Measurements from ENCODE around the gene SEMA5B.

The SEMA5B gene

DNA sequence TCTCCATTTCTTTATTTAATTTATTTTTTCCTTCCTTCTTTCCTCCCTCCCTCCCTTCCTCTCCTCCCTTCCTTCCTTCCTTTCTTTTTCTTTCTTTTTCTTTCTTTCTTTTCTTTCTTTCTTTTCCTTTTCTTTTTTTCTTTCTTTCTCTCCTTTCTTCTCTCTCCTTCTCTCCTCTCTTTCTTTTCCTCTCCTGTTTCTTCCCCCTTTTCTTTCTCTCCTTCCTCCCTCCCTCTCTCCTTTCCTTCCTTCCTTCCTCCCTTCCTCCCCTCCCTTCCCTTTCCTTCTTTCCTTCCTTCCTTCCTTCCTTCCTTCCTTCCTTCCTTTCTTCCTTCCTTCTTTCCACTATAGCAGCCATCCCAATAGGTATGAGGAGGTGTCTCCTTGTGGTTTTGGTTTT lies 32.5 kb upstream of the SEMA5B start:
- no peak for DNase-seq (ENCODE audit: low read depth in 2 of 2)

- DNase-seq (ENCODE audit: low read depth in 2 of 2), result no peak
These were observed 30.9 kb upstream of the SEMA5B start for GRCh38 chr3:123058505-123058904.

DNA sequence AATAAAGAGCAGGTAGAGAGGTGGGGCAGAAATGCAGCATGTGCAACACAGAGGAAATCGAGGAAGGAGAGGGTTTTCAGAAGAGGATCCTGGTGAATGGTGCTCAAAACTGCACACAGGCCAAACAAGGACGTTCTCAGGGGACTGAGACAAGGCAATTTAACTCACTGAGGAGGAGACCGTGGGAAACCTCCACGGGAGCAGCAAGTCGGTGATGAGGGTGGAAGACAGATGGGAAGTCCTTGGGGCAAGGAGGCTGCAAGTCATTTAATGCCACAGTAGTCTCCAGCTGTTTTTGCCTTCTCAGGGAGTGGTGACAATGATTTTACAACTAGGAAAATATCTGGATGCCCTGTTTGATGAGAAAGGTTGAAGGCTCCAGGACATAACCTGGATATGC lies 27.8 kb upstream of the SEMA5B start:
- no peak for DNase-seq (ENCODE audit: low read depth in 2 of 2)

GRCh38 chr3:123054931-123055330 lies 27.4 kb upstream of the SEMA5B start:
- no peak for DNase-seq (ENCODE audit: low read depth in 2 of 2)

DNA sequence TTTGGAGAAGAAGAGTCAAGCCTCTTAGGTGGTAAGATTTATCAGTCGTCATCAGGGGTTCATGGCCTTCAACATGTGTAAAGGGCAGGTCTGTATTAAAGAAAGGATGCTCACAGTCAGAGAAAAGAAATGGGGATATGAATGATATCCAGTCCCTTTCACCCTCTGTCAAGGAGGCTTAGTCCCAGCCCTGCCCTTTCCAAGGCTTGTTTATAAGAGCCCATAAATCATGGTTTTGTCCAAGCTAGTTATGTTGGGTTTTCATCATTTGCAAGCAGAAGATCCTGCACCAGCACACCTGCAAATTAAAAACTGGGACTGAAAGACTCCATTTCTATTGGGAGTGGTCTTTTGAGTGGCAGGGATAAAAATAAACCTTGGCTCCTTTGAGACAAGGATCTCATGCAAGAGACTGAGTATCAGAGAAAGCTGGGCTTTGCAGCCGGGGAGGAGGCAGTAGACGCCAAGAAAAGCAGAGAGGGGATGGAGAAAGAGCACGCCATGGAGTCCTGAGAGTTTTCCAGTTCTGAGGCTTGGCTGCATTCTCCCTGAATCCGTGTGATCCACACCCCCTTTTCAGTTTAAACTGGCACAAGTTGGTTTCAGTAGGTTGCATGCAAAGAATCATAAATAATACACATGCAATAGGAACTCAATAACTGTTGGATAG lies 26.7 kb upstream of the SEMA5B start:
- DNase-seq (ENCODE audit: low read depth in 2 of 2), result no peak

DNA sequence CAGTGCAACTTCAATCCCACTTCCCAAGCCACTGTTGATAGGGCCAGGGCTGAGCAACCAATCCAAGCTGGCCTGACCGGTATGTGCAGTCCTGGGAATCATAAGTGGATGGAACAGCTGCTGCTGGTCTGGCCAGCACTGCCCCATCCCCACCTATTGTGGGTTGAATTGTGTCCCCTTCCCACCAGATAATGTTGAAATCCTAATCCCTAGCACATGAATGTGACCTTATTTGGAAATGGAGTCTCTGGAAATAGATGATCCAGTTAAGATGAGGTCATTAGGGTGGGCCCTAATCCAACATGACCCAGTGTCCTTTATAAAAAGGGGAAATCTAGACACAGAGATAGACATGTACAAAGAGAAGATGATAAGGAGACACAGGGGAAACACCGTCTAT lies 25.5 kb upstream of the SEMA5B start:
- DNase-seq (ENCODE audit: low read depth in 2 of 2), result no peak

DNA sequence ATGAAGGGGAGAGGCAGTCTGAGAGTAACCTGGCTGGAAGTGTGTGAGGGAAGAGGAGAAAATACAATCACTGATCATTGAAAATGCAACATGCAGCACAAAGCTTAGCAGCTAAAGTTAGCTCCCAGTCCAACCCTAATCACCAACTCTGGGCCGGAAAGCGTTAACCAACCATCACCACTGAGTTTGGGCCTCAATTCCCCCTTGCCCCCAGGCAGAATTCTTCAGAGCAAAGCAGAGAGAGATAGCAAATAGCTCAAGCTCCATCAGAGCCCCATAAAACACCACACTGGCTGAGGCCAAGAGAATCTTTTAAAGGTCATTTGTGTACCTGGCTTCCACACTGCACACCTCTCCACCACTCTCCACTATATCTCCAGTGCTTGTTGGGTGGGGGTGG lies 23.1 kb upstream of the SEMA5B start:
- no peak for DNase-seq (ENCODE audit: low read depth in 2 of 2)

DNA sequence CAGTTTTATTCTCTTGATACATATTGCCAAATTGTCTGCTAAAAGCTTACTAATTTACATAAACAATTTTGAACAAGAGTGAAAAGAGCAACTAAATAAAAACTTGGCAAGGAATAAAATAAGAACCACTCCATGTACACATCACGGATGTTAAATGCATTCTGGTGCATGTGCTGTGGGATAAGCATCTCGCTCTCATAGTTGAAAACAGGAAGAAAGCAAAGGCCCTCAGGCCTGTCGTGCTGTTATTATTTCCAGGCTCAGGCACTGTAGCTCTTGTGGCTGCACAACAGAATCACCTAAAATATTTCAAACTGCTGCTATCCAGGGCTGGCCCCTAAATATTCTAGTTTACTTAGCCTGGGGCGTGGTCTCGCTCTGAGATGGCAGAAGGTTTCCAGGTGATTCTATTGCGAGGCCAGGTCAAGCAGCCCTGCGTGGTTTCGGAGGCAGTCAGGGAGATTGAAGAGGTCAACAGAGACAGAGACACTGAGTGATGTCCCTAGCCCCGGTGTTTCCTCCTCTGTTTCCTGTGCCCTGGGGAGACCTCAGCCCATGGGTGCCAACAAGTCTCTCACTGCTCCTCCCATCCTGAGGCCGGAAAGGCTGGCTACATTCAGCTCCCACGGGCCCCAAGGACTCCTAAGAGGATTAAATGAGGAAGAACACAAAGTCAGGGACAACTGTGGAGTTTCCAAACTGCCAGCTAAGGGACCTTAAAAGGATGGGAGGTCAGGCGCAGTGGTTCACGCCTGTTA lies 21.1 kb upstream of the SEMA5B start:
- DNase-seq (ENCODE audit: low read depth in 2 of 2), result no peak

DNA sequence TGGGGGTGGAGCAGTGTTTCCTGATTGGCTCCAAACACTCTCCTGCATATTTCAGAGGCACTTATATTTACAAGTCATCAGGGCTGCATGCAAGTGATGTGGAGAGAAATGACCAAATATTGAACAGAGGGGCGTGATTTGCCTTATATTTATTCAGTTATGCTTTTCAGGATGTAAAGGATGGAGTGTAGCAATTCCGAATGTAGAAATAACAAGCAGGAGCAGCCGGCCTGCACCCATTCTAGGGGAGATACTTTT lies 19.4 kb upstream of the SEMA5B start:
- no peak for DNase-seq (ENCODE audit: low read depth in 2 of 2)

GRCh38 chr3:123046262-123047061 lies 18.9 kb upstream of the SEMA5B start:
- no peak for DNase-seq (ENCODE audit: low read depth in 2 of 2)

- no peak for DNase-seq (ENCODE audit: low read depth in 2 of 2)
These were observed 17.6 kb upstream of the SEMA5B start for GRCh38 chr3:123044981-123045763.

- no peak for DNase-seq (ENCODE audit: low read depth in 2 of 2)
These were observed 14.8 kb upstream of the SEMA5B start for GRCh38 chr3:123042413-123042812.

DNA sequence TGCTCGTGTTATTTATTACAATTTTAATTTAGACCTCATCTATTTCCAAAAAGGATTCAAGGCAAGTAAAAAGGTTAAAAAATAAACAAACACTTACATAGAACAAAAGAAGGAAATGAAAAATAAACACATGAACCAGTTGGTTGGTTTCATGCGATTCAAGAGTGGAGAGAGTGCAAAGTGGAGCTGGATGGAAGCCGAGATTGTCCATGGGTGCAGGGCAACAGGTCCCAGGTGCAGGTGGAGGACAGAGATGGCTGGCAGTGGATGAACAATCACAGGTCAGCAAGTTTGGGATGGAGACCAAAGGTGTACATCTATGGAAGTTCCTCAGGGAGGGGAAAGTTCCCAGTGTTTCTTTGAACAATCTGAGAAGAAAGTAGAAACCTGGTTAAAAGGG lies 11.6 kb upstream of the SEMA5B start:
- no peak for DNase-seq (ENCODE audit: low read depth in 2 of 2)

- no peak for DNase-seq (ENCODE audit: low read depth in 2 of 2)
These were observed 11.2 kb upstream of the SEMA5B start for GRCh38 chr3:123038751-123039150.

DNA sequence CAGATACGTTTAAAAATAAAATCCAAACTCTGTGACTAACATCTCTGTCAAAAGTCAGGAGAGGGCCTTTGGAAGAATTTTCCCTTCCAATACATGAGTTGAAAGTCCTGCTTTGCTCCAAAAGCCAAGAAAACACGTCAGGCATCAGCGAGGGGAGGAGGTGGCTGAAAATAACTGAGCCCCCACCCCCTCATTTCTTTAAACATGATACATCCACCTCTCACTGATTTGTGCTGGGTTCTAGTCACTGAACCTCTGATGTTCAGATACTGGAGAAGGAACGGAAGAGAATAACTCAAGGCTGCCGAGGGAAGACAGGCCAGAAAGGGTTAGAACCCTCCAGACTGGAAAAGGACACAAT lies 9.4 kb upstream of the SEMA5B start:
- no peak for DNase-seq (ENCODE audit: low read depth in 2 of 2)

- no peak for DNase-seq (ENCODE audit: low read depth in 2 of 2)
These were observed 8.9 kb upstream of the SEMA5B start for GRCh38 chr3:123036352-123037014.

DNA sequence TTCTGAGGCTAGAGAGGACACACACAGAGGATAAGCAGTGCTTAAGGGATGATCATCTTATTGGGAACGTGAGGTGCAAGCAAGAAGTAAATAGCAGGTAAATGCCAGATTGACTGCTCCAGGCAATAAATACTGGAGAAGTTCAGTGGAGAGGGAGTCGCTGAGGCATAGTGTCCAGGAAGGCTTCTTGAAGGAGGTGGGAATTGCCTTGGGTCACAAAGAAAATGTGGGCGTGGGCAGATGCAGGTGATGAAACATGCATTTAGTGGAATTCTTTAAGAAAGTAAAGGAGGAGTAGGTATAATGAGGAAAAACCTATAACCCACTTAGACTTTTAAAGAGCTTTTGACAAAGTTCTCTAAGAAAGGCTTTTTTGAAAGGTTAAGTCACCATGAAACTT lies 7.4 kb upstream of the SEMA5B start:
- DNase-seq (ENCODE audit: low read depth in 2 of 2), result no peak

- DNase-seq (ENCODE audit: low read depth in 2 of 2), result no peak
These were observed 6.6 kb upstream of the SEMA5B start for GRCh38 chr3:123034120-123034519.

- DNase-seq (ENCODE audit: low read depth in 2 of 2), result no peak
These were observed 4.5 kb upstream of the SEMA5B start for GRCh38 chr3:123032057-123032456.

DNA sequence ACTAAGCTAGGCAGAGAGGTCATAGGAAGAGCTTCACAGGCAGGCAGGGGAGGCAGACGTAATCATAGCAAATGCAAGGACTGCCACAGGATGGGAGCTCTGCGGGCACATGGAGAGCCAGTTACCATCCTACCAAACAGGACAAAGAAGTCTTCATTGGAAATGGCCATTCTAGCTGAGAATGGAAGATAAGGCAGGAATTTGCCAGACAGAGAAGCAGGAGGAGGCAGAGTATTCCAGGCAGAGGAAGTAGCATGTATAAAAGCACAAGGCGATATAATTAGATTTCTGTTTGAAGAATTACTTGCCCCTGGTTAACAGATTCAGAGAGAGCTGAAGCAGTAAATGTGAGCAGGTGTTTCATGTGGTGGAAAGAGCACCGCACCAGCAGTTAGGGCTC lies 3.5 kb upstream of the SEMA5B start:
- no peak for DNase-seq (ENCODE audit: low read depth in 2 of 2)

DNA sequence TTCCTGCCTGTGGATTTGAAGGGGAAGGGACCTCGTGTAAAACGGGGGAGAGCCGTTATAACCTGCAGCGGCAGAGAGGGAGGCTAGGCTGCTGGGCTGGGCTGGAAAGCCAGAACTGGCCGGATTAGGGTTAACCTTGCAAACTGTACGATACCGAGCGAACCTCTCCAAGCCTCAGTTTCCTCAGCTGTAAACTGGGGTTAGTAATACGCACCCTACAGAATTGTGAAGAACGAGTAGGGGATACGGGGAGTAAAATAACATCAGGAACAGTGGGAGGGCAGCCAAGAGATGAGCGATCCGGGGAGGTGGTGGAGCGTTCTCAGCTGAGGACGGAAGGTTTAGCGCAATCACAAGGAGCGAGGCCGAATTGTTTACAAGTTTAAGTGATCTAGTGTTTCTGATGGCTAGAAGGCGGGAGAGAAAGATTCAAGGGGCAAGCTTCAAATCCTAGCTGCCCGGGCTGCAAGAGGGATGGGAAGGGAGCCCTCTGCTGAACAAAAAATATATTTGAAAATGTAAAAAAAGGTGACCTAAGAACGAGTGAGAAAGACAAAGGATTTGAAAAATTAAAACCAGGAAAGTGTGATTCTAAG lies 768 bp upstream of the SEMA5B start:
- DNase-seq (ENCODE audit: low read depth in 2 of 2), result no peak
